Mesendoderm (in vitro differentiated cells): Measurements from ENCODE around the gene ZNF350. TPM values are rescaled to one million over a fixed set of nuclear protein-coding genes. Genes with fewer than 3 reads are reported as not detected.
"Not testable (repeated sequence)": the region's sequence is repeated elsewhere in the genome, so short reads cannot be mapped to it uniquely, and the experiment has no call there.

Experiments
- DNase-seq: peaks from one replicate; pipeline ENCODE4 v3.0.0; 2013
- H2AK5ac ChIP-seq: 2 replicates; pipeline ENCODE4 v1.6.1; 2013; ENCODE audit warnings: low read length, inconsistent platforms
- H2BK120ac ChIP-seq: 2 replicates; pipeline ENCODE4 v1.6.1; 2013; ENCODE audit warnings: low read depth, mild to moderate bottlenecking, low read length, moderate library complexity, mixed read lengths
- H2BK15ac ChIP-seq: replicated peaks from 2 replicates; pipeline ENCODE4 v1.6.1; 2013; ENCODE audit warnings: low read depth, mild to moderate bottlenecking, moderate library complexity
- H2BK5ac ChIP-seq: 2 replicates; pipeline ENCODE4 v1.6.1; 2013; ENCODE audit warnings: low read length, inconsistent platforms
- H3K18ac ChIP-seq: 2 replicates; pipeline ENCODE4 v1.6.1; 2013; ENCODE audit warnings: mild to moderate bottlenecking, low read length, mixed read lengths
- H3K23ac ChIP-seq: one replicate; pipeline ENCODE4 v1.6.1; 2013; ENCODE audit warnings: low read length
- H3K27ac ChIP-seq: 2 replicates; pipeline ENCODE4 v1.5.1; 2013; ENCODE audit warnings: low read depth, mild to moderate bottlenecking, inconsistent platforms, low read length, moderate library complexity
- H3K27me3 ChIP-seq: 2 replicates; pipeline ENCODE4 v1.6.1; 2013; ENCODE audit warnings: low read length, control low read depth, mild to moderate bottlenecking, inconsistent platforms; ENCODE audit not compliant: insufficient read depth, poor library complexity
- H3K36me3 ChIP-seq: 2 replicates; pipeline ENCODE4 v1.6.1; 2013; ENCODE audit warnings: low read length, inconsistent platforms; ENCODE audit not compliant: control insufficient read depth, insufficient read depth
- H3K4ac ChIP-seq: one replicate; pipeline ENCODE4 v1.6.1; 2013; ENCODE audit warnings: low read depth, mild to moderate bottlenecking, low read length, moderate library complexity
- H3K4me1 ChIP-seq: 2 replicates; pipeline ENCODE4 v1.6.1; 2013; ENCODE audit warnings: low read depth, low read length, inconsistent platforms; ENCODE audit not compliant: control insufficient read depth
- H3K4me2 ChIP-seq: 2 replicates; pipeline ENCODE4 v1.6.1; 2013; ENCODE audit warnings: low read length
- H3K4me3 ChIP-seq: 2 replicates; pipeline ENCODE4 v1.5.1; 2013; ENCODE audit warnings: mild to moderate bottlenecking, low read length
- H3K56ac ChIP-seq: one replicate; pipeline ENCODE4 v1.6.1; 2013; ENCODE audit warnings: low read length
- H3K79me1 ChIP-seq: 2 replicates; pipeline ENCODE4 v1.6.1; 2013; ENCODE audit warnings: low read length, inconsistent platforms
- H3K79me2 ChIP-seq: 2 replicates; pipeline ENCODE4 v1.6.1; 2013; ENCODE audit warnings: mild to moderate bottlenecking, low read length; ENCODE audit not compliant: control insufficient read depth, insufficient read depth
- H3K9ac ChIP-seq: 2 replicates; pipeline ENCODE4 v1.6.1; 2013; ENCODE audit warnings: low read length, inconsistent platforms
- H4K5ac ChIP-seq: one replicate; pipeline ENCODE4 v1.6.1; 2013; ENCODE audit warnings: low read length
- H4K8ac ChIP-seq: one replicate; pipeline ENCODE4 v1.6.1; 2013; ENCODE audit warnings: low read depth, mild to moderate bottlenecking, control low read depth, low read length, moderate library complexity
- WGBS: extraction: QIAGEN DNeasy Blood & Tissue Kit; methylation state at CpG from one replicate; pipeline ENCODE4 v1.1.7; 2013; ENCODE audit warnings: low lambda C conversion rate, missing lambda C conversion rate; ENCODE audit not compliant: insufficient coverage; ENCODE audit errors: extremely low coverage; 5-methylcytosine and 5-hydroxymethylcytosine counted together
- polyA plus RNA-seq, 2 experiments: library from polyadenylated mRNA; stranded (reverse); fragments of 200-250 nt; gene quantifications; one replicate each; pipeline ENCODE4 v1.2.3, GENCODE V29; 2013

Gene ZNF350
- 5.1 TPM for polyA plus RNA-seq (2013, experiment 1 of 2)
- 5.3 TPM for polyA plus RNA-seq (2013, experiment 2 of 2)

- H4K5ac ChIP-seq = peak within 1 kb of the TSS; percentile 56
- no peak within 1 kb of the TSS for H2BK120ac ChIP-seq
- H2BK15ac ChIP-seq = no peak within 1 kb of the TSS
- peak within 1 kb of the TSS; percentile 77 for H3K4me2 ChIP-seq
- no CpG with 5 or more reads among the region's 33 CpGs for WGBS
- peak within 1 kb of the TSS; percentile 64 for H3K9ac ChIP-seq
- DNase-seq = peak; percentile 98
- no peak within 1 kb of the TSS for H3K27ac ChIP-seq
- no peak within 1 kb of the TSS for H3K4ac ChIP-seq
- H4K8ac ChIP-seq = no peak within 1 kb of the TSS
- H3K4me1 ChIP-seq = no peaks in the 10 kb centered on the region
- no peak within 1 kb of the TSS for H3K23ac ChIP-seq
- H2AK5ac ChIP-seq = no peak within 1 kb of the TSS
- peak within 1 kb of the TSS; percentile 41 for H2BK5ac ChIP-seq
- peaks cover 8% of the 10 kb centered on the region for H3K79me2 ChIP-seq
- H3K4me3 ChIP-seq = peak within 1 kb of the TSS; percentile 91
- peak within 1 kb of the TSS; percentile 92 for H3K56ac ChIP-seq
- H3K27me3 ChIP-seq = no peaks in the 10 kb centered on the region
- no peak within 1 kb of the TSS for H3K18ac ChIP-seq
- peaks cover 4% of the 10 kb centered on the region for H3K79me1 ChIP-seq
- H3K36me3 ChIP-seq = no peaks in the 10 kb centered on the region
These were observed at the start of gene ZNF350 for GRCh38 chr19:51986309-51987291. ZNF350 (minus strand) TSS chr19:51986840; CDS start chr19:51974360, 12,480 bp downstream.

GRCh38 chr19:52034051-52034728 is 47.5 kb upstream of the ZNF350 start:
- Histone ChIP-seq H3K36me3 (peaks cover 6% of the 10 kb centered on the region), H3K4me1 (no peaks in the 10 kb centered on the region), H3K79me1 (no peaks in the 10 kb centered on the region), H2BK5ac (no peak overlapping the region), H2BK120ac (no peak overlapping the region), H3K23ac (no peak overlapping the region), H3K9ac (no peak overlapping the region), H3K79me2 (no peaks in the 10 kb centered on the region), H2BK15ac (no peak overlapping the region), H3K18ac (no peak overlapping the region), H3K27ac (no peak overlapping the region), H3K56ac (no peak overlapping the region), H4K5ac (no peak overlapping the region), H3K4me2 (no peak overlapping the region), H3K4ac (no peak overlapping the region), H3K27me3 (no peaks in the 10 kb centered on the region), H2AK5ac (no peak overlapping the region), H4K8ac (no peak overlapping the region), H3K4me3 (peak overlapping the region; percentile 37)
- WGBS = no CpG with 5 or more reads among the region's 12 CpGs
- DNase-seq = peak; percentile 55

GRCh38 chr19:52028780-52029123 is 42.1 kb upstream of the ZNF350 start:
- Histone ChIP-seq H3K27me3 (no peaks in the 10 kb centered on the region), H3K79me1 (peaks cover 6% of the 10 kb centered on the region), H2AK5ac (no peak overlapping the region), H4K8ac (no peak overlapping the region), H3K27ac (no peak overlapping the region), H3K4ac (peak overlapping the region; percentile 37), H3K9ac (peak overlapping the region; percentile 93), H2BK5ac (no peak overlapping the region), H3K79me2 (peaks cover 8% of the 10 kb centered on the region), H2BK120ac (no peak overlapping the region), H3K4me3 (peak overlapping the region; percentile 88), H3K36me3 (peaks cover 1% of the 10 kb centered on the region), H3K4me2 (peak overlapping the region; percentile 4), H3K56ac (peak overlapping the region; percentile 97), H3K18ac (peak overlapping the region; percentile 2), H4K5ac (no peak overlapping the region), H2BK15ac (peak overlapping the region; percentile 66), H3K23ac (no peak overlapping the region), H3K4me1 (peaks cover 4% of the 10 kb centered on the region)
- WGBS = no CpG with 5 or more reads among the region's 5 CpGs
- DNase-seq = no peak

- no CpG with 5 or more reads among the region's 53 CpGs for WGBS
- H2BK5ac ChIP-seq = peak within 1 kb of the TSS; percentile 81
These were observed 41.6 kb upstream of the ZNF350 start, which contains the start of gene ZNF614 for GRCh38 chr19:52028027-52028779. ZNF614 (minus strand) TSS chr19:52028379; CDS start chr19:52025745, 2,634 bp downstream.

GRCh38 chr19:52026255-52026990 is 39.8 kb upstream of the ZNF350 start:
- H3K4me3 ChIP-seq, H3K79me1 ChIP-seq, H3K36me3 ChIP-seq, H3K27me3 ChIP-seq, H3K9ac ChIP-seq, H4K8ac ChIP-seq, H2BK5ac ChIP-seq, H3K23ac ChIP-seq, H3K4ac ChIP-seq, H2AK5ac ChIP-seq, H2BK15ac ChIP-seq, H2BK120ac ChIP-seq, H4K5ac ChIP-seq, H3K56ac ChIP-seq, H3K79me2 ChIP-seq, H3K4me1 ChIP-seq, H3K18ac ChIP-seq, H3K4me2 ChIP-seq: not testable (repeated sequence)
- H3K27ac ChIP-seq = peak overlapping the region; percentile 62
- no CpG with 5 or more reads among the region's 15 CpGs for WGBS
- DNase-seq = peak; percentile 91

More at GRCh38 chr19:52028027-52028779, 41.6 kb upstream of the ZNF350 start, which contains the start of gene ZNF614:
- Histone ChIP-seq H3K36me3 (peaks cover 5% of the 10 kb centered on the region), H3K79me2 (peaks cover 8% of the 10 kb centered on the region), H3K4ac (peak within 1 kb of the TSS; percentile 49), H3K27me3 (no peaks in the 10 kb centered on the region), H3K56ac (peak within 1 kb of the TSS; percentile 97), H3K4me1 (peaks cover 4% of the 10 kb centered on the region), H3K9ac (peak within 1 kb of the TSS; percentile 93), H3K4me2 (peak within 1 kb of the TSS; percentile 64), H3K27ac (peak within 1 kb of the TSS; percentile 62), H3K23ac (no peak within 1 kb of the TSS), H2BK15ac (peak within 1 kb of the TSS; percentile 66), H4K8ac (peak within 1 kb of the TSS; percentile 81), H2AK5ac (peak within 1 kb of the TSS; percentile 29), H3K79me1 (peaks cover 7% of the 10 kb centered on the region), H4K5ac (no peak within 1 kb of the TSS), H3K4me3 (peak within 1 kb of the TSS; percentile 88), H3K18ac (peak within 1 kb of the TSS; percentile 47), H2BK120ac (no peak within 1 kb of the TSS)
- DNase-seq = peak; percentile 94
